HG03558 (cell line): ENCODE data around the gene ACE.

Source experiments
- ATAC-seq: cut with Tn5 transposase; IDR thresholded peaks from one replicate; pipeline ENCODE4 v1.9.1; 2021; ENCODE audit warnings: moderate number of reproducible peaks; ENCODE audit not compliant: unreplicated experiment; ENCODE audit errors: extremely low read depth

ACE gene

DNA sequence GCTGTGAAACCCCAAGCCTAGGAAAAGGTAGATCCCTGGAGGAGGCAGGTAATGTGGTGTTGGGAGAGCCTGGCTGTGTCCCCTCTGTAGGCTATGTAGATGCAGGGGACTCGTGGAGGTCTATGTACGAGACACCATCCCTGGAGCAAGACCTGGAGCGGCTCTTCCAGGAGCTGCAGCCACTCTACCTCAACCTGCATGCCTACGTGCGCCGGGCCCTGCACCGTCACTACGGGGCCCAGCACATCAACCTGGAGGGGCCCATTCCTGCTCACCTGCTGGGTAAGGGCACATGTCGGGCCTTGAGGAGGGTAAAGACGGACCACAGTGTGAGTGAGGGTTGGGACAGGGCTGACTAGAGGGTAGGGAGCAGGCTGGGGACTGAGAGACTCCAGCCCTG, 12.0 kb downstream of the ACE start:
- ATAC-seq = no peak

DNA sequence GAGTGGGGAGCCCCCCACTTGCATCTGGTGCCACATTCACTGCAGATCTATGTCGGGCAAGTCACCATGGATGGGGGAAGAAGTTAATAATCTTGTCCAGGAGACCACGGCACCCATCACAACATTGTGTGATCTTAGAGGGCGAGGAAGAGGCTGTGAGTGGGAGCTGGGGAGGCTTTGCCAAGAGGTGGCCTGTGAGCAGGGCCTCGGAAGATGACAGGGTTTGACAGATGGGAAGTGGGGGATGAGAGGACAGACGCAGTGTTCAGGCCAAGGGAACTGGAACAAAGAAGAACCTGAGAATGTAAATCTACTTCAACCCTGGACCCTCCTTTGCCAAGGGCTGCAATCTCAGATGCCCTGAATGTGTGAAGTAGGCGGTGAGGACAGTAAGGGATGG, 12.4 kb downstream of the ACE start:
- no peak for ATAC-seq

DNA sequence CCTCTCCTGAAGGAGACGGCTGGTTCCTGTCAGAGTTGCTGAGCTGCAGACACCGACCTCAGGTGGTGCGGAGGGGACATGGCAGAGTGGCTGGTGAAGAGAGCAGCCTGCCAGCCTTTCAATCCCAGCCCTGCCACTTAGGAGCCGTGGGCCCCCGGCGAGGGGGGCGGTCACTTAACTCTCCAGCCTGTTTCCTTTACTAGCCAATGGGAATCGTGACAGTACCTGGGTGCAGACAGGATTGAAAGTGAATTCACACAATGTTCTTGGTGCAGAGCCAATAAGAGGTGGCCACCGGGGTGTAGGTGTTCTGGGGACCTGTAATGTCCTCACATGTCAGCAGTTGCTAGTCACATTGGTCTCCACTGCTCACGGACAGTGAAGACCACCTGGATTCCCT, 13.5 kb downstream of the ACE start:
- no peak for ATAC-seq

DNA sequence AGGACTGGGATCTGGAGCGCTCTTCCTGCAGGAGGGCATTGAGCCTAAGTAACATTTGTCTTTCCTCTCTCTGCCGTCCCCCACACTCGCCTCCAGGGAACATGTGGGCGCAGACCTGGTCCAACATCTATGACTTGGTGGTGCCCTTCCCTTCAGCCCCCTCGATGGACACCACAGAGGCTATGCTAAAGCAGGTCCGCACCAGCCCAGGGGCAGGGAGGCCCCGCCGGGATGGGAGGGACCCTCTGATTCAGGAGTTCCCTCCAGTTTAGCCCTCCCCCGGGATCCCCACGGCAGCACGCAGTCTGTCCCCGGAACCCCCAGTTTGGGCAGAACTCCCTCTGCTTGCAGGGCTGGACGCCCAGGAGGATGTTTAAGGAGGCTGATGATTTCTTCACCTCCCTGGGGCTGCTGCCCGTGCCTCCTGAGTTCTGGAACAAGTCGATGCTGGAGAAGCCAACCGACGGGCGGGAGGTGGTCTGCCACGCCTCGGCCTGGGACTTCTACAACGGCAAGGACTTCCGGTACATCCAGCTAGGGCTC, 14.1 kb downstream of the ACE start:
- no peak for ATAC-seq

DNA sequence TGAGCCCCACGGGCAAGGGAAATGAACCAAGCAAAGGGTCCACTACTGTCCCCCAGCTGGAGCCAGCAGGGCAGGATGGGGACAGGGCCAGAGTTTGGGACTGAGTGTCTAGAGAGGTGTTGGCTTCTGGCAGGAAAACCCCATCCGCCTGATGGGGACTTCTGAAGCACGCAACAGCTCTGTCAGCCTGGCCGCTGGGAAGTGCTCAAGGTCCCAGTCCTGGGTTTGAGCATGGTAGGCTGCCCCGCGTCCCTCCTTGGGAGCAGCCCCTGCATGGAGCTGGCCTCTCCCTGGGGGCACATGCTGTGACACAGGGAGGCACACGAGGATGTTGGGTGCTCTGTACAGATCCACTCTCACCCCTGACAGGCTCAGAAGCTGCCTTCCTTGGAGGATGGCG, 14.6 kb downstream of the ACE start:
- ATAC-seq = no peak

DNA sequence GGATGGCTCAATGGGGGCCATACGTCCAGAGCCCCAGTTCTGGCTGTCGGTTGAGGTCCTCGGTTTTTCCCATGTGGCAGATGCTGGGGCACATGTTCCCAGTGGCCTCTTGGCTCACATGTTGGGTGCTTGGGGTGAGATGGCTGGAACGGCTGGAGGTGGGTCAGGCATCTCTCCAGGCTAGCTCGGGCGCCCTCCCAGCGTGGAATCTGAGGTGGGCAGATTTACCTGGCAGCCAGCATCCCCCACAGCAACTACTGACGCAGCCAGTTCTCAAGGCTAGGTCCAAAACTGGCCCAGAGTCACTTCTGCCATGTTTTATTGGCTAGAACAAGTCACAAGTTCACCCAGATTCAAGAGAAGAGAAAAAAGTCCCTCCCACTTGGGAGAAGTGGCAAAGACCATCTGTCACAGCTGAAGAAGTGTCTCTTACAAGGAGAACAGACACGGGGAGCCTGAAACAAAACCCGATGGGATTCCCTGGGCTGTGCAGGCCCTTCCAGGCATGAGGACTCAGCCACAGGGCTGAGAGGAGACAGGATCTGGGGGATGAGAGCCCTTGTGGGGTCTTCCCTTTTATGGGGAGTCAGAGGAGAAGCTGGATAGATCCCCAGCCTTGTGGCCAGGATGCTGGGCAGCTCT, 15.2 kb downstream of the ACE start:
- no peak for ATAC-seq

DNA sequence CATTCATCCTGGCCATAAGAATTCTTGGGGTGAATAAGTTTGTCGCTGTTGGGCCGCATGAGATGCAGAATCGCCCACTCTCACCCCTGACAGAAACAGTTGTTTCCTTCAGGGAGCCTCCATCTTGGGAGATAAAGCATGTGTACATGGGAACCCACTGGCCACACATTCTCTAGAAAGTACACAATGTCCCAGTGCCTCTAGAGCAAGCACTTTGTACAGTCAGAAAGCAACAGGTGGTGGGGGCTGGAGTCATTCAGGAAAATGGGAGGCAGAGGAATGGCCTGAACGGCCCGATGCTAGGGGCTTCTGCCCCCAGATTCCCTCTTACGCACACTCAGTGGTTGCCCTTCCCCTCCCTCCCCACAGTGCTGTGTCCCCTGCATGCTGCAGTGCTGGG, 16.1 kb downstream of the ACE start:
- ATAC-seq = no peak

DNA sequence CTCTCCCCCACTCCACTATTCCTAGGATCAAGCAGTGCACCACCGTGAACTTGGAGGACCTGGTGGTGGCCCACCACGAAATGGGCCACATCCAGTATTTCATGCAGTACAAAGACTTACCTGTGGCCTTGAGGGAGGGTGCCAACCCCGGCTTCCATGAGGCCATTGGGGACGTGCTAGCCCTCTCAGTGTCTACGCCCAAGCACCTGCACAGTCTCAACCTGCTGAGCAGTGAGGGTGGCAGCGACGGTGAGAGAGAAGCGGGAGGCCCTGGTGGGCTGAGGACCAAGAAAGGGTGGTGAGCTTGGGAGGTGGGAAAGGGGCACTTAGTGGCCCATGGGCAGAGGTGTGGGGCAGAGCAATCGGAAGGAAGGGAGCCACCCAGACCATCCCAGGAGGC, 16.6 kb downstream of the ACE start:
- ATAC-seq = no peak

DNA sequence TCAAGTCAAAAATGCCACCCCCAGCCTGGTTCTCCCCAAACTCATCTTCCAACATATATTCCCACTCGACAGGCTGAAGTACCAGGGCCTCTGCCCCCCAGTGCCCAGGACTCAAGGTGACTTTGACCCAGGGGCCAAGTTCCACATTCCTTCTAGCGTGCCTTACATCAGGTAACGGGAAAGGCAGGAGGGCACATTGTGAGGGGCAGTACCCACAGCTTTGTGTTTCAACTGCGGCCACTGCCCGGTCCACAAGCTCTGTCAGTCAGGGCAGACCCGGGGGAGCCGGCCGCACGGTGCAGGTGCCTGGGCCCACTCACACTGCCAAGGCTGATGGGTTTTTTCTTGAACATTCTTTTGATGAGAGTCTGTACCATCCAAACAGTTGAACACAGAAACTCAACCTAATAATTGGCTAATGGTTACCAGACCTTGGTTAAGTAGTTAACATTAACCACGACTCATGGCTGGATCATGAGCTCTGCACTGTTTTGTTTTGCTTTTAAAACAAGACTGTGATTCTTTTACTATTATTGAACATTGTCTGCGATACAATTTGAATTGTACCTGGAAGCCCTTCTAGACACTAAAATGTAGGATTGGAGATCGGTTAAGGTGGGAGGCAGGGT, 17.6 kb downstream of the ACE start:
- no peak for ATAC-seq

DNA sequence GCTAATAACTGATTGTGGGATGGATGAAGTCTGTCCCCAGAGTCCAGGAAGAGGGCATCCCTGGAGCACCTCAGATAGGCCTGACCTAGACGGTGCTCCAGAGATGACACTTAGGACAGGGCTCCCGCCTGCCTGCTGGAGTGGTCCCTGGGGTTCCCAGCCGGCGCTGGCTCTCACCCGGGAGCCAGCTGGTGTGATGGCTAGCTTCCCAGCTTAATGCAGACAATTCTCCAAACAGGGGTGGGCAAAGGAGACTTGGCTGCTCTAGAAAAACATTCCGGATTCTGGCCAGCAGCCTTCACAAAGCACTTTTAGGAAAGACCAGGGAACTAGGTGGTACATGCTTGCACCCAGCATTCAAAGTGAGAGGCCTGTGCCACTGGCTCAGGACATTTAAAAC, 18.6 kb downstream of the ACE start:
- ATAC-seq = no peak

DNA sequence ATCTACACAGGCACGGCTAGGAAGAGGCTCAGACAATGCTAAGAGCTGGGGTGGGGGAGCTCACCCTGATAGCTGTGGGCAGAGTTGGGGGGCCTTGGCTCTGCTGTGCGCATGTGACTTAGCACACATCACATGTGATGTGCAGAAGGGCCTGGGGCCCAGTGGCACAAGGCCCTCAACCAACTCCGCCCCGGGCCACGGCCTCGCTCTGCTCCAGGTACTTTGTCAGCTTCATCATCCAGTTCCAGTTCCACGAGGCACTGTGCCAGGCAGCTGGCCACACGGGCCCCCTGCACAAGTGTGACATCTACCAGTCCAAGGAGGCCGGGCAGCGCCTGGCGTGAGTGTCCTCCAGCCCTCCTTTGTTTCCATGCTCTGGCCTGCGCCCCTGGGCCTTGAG, 19.3 kb downstream of the ACE start:
- ATAC-seq = no peak

DNA sequence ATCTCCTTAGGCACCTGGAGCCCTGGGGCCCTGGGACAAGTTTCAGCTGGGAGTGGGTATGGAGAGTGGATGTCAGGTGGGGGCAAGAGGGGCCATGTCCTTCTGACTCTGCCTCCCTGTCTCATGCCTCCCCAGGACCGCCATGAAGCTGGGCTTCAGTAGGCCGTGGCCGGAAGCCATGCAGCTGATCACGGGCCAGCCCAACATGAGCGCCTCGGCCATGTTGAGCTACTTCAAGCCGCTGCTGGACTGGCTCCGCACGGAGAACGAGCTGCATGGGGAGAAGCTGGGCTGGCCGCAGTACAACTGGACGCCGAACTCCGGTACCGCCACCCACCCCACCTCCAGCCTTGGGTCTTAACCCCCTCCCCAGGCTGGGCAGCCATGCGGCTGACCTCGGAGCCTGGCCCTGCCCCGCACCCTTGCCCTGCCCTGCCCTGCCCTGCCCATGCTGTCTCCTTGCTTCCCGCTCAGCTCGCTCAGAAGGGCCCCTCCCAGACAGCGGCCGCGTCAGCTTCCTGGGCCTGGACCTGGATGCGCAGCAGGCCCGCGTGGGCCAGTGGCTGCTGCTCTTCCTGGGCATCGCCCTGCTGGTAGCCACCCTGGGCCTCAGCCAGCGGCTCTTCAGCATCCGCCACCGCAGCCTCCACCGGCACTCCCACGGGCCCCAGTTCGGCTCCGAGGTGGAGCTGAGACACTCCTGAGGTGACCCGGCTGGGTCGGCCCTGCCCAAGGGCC, 20.0 kb downstream of the ACE start:
- no peak for ATAC-seq

DNA sequence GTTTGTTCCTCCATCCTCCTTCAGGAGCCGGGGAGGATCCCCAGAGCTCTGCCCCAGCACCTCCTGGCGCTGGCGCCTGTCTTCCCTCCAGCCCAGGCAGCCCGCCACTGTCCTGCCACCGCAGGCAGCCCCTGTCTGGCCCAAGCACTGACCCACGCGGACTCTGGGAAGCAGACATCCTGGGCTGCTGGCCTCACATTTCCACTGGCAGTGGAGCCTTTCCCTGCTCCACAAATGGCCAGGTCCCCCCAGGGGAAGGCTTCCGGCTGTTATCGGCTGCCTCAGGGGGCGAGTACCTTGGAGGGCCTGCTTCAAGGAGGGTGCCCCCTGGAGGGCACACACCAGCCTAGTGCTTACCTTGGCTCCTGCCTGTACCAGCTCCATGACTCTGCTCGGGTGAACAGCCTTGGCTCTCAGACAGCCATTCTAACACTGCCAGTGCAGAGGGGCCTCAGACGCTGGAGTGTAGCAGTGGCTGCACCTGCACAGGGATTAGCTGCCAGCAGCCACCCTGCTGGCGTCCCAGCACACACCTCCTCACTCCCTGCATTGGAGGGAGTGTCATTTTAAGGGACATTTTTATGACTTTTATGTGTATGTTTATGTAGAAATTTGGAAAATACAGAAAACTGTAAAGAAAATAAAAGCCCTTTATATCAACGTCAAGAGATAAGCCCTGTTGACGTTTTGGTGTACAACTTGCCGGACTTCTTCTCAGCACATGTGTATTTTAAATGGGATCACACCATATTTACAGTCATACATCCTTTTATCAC, 21.0 kb downstream of the ACE start:
- ATAC-seq = no peak

DNA sequence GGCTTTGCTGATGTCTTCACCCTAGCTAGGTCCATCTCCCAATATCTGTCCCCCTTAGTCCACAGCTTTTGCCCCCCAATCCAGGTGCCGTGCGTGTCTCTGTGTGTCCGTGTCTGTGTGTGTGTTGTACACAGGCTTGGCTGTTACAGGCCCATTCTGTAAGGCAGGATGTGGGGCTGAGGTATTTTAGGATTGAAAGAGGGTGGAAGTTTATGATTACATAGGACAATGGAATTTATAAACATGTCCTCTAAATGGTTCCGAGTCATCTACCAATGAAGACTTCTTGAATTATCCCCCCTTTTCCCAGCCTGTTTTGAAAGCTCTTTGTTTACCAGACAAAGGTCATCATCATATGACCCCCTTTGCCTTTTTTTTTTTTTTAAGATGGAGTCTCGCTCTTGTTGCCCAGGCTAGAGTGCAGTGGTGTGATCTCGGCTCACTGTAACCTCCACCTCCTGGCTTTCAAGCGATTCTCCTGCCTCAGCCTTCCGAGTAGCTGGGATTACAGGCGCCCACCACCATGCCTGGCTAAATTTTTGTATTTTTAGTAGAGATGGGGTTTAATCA, 21.9 kb downstream of the ACE start:
- no peak for ATAC-seq

DNA sequence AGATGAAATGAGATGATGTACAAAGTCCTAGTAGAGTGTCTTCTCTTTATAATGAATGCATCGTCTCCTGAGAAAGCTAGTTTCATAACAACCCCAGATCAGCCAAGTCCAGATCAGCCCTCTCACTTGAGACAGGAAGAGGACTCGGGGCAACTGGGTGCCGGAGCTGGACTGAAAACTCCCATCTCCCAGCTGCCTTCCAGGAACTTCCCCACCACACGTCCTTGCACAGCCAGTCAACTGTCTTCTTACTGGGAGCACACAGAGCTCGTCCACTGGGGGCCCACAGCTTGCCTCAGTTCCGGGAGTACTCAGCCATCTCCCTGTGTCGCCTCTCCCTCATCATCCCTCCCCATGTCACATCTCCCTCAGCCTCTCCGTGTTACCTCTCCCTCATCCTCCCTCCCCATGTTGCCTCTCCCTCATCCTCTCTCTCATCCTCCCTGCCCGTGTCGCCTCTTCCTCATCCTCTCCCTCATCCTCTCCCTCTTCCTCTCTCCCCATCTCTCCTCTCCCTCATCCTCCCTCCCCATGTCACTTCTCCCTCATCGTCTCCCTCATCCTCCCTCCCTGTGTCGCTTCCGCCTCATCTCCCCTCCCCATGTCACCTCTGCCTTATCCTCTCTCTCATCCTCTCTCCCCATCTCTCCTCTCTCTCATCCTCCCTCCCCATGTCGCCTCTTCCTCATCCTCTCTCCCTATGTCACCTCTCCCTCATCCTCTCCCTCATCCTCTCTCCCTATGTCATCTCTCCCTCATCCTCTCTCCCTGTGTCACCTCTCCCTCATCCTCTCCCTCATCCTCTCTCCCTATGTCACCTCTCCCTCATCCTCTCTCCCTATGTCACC, 23.9 kb downstream of the ACE start:
- ATAC-seq = no peak

DNA sequence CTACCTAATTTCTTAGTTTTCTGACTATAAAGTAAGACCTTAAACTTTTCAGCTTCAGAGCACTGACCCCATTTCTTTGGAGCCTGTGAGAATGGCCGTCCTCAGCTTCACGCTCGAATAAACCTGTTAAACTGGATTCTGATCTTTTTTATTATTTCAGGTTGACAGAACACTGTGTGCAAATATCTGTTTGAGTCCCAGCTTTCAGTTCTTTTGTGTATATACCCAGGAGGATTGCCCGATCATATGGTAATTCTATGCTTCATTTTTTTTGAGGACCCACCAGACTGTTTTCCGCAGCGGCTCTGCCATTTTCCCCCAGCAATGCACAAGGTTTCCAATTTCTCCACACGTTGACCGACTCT, 26.5 kb downstream of the ACE start:
- no peak for ATAC-seq

DNA sequence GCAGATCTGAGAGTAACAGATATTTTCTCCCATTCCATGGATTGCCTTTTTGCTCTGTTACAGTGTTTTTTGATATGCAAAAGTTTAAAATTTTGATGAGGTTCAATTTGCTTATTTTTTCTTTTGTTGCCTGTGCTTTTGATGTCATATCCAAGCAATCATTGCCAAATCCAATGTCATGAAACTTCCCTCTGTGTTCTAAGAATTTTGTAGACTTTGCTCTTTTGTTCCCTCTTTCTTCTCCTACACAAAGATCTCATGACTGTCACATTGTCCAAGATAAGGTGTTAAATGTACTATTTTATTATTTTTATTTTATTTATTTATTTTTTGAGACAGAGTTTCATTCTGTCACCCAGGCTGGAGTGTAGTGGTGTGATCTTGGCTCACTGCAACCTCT, 27.4 kb downstream of the ACE start:
- ATAC-seq = no peak

DNA sequence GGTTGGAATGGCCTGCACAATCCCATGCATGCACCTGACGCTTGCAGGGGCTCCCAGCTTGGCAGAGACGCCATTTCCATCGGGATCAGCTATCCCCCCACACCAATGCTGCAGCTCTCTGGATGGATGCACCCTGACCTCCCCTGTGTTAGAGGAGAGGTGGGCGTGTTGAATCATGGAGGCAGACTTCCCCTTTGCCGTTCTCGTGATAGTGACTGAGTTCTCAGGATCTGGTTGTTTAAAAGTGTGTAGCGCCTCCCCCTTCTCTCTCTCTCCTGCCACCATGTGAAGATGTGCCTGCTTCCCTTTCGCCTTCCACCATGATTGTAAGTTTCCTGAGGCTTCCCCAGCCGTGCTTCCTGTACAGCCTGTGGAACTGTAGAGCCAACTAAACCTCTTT, 28.5 kb downstream of the ACE start:
- ATAC-seq = no peak

DNA sequence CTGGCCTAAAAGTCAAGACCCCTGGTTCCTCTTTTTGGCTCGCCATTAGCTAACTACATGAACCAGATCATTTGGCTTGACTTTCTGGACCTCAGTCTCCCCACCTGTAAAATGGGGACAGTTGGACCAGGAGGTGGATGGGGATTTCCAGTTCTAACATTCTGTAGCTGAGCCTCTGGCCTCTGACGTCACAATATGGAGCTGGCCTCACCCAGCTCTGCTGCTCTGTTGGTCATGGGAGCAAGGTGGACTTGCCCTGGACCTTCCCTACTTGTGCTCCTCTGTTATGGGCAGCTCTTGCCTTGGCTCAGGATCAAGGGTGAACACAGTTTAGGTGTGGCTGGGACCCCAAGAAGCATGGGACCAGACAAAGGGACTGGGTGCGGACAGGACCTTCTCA, 29.8 kb downstream of the ACE start:
- no peak for ATAC-seq

DNA sequence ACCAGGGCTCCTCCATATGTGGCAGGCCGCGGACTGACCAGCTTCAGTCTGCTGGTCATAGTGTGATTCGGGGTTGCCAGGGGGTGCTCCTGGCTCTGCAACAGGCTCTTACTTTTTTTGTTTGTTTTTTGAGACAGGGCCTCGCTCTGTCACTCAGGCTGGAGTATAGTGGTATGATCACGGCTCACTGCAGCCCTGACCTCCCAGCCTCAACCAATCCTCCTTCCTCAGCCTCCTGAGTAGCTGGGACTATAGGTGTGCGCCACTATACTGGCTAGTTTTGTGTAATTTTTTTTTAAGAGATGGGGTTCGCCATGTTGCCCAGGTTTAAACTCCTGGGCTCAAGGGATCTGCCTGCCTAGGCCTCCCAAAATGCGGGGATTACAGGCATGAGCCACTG, 34.5 kb downstream of the ACE start:
- ATAC-seq = no peak
